AG04450 (cell line): Measurements from ENCODE around the gene FRMD4A. TPM values are rescaled to one million over a fixed set of nuclear protein-coding genes. Genes with fewer than 3 reads are reported as not detected.

ENCODE experiments used
- CTCF ChIA-PET: fragments of 300-600, 350-600 bp; formaldehyde crosslinking; extraction: SDS; loops from one replicate; lab custom pipeline; 2022; ENCODE audit warnings: antibody characterized with exemption, inconsistent platforms; lab: Charles Lee
- POLR2A ChIA-PET: fragments of 350-600 bp; formaldehyde crosslinking; extraction: SDS; loops from one replicate; lab custom pipeline; 2021; ENCODE audit warnings: antibody characterized with exemption, inconsistent platforms; lab: Yijun Ruan, JAX
- DNase-seq: peaks from one replicate; pipeline ENCODE4 v3.0.0-alpha.2; 2011; ENCODE audit warnings: low read depth, low spot score
- H3K27ac ChIP-seq: one replicate; pipeline ENCODE4 v1.5.1; 2012; ENCODE audit warnings: low read depth, low read length, control low read depth
- H3K27me3 ChIP-seq: one replicate; pipeline ENCODE4 v1.6.0; 2012; ENCODE audit warnings: low read length; ENCODE audit not compliant: control insufficient read depth, insufficient read depth
- H3K4me3 ChIP-seq: 2 replicates; pipeline ENCODE4 v1.5.1; 2011; ENCODE audit warnings: mild to moderate bottlenecking, low read depth, low read length, control low read depth
- H3K9me3 ChIP-seq: 2 replicates; pipeline ENCODE4 v1.5.1; 2012; ENCODE audit warnings: low read length; ENCODE audit not compliant: control insufficient read depth, insufficient read depth
- CTCF ChIP-seq: IDR thresholded peaks from 2 replicates; pipeline ENCODE4 v1.5.1; 2011; ENCODE audit warnings: low read depth, low read length, control low read depth, inconsistent platforms
- polyA plus RNA-seq: library from polyadenylated mRNA; depleted of rRNA; stranded (reverse); fragments of >200 nt; gene quantifications from 2 replicates; pipeline ENCODE4 v1.2.3, GENCODE V29; 2011

FRMD4A gene
- polyA plus RNA-seq, 1 experiment: 45.7 TPM

DNA sequence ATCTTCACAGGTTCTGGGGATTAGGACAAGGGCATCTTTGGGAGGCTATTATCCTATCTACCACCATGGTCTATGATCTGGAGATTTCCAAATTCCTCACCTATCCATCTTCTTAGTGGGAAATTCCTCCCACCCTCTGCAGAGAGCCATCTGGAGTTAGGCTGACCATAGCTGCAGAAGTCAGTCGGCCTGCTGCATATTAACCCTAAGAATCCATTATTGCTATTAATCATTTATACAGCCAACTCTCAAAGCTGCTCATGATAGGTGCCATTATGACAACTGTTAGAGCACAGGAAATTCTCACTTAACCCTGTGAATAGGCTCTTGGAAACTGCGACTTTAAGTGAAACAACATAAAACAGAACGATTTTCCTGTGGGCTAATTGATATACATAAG lies 60.4 kb downstream of the FRMD4A start:
- H3K4me3 ChIP-seq: no peak overlapping the region
- no peak for DNase-seq
- H3K9me3 ChIP-seq: no peaks in the 10 kb centered on the region
- ChIA-PET POLR2A (no interaction called here), CTCF (interaction anchor here (1.4 kb wide), 1 partner anchor 73 kb away, joined by 4 read pairs; no protein-coding TSS in a partner anchor)
- TF ChIP-seq CTCF: no peak
- no peak overlapping the region for H3K27ac ChIP-seq
- H3K27me3 ChIP-seq: peaks cover 15% of the 10 kb centered on the region

DNA sequence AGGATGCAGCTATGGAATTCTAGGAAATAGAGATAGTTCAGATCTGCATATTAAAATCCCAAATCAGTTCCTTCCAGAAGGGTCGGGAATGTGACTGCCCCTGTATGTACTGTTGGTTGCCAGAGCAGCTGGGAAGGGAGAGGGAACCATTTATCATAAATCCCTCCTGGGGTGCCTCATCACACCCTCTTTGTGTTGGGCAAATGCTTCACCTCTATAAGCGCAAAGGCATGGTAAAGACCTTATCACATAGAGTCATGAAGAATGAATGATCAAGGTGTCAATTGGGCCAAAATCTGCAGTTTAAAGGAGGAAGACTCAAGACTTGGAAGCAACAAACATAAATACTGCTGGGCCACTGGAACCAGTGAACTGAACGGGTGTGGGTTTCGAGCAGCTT lies 65.0 kb downstream of the FRMD4A start:
- Histone ChIP-seq H3K27ac (no peak overlapping the region), H3K4me3 (no peak overlapping the region), H3K9me3 (no peaks in the 10 kb centered on the region), H3K27me3 (peaks cover 27% of the 10 kb centered on the region)
- ChIA-PET POLR2A (no interaction called here), CTCF (interaction anchor here (0.6 to 0.8 kb wide), 2 partner anchors 12 to 52 kb away, joined by 3 to 6 read pairs; no protein-coding TSS in a partner anchor)
- no peak for DNase-seq
- no peak for TF ChIP-seq CTCF

GRCh38 chr10:14262836-14263425 lies 67.8 kb downstream of the FRMD4A start:
- no peak for TF ChIP-seq CTCF
- peaks cover 23% of the 10 kb centered on the region for H3K27me3 ChIP-seq
- ChIA-PET POLR2A (no interaction called here), CTCF (interaction anchor here (1.6 kb wide), 1 partner anchor 67 kb away, joined by 3 read pairs; no protein-coding TSS in a partner anchor)
- no peak overlapping the region for H3K4me3 ChIP-seq
- no peaks in the 10 kb centered on the region for H3K9me3 ChIP-seq
- DNase-seq: no peak
- H3K27ac ChIP-seq: no peak overlapping the region

DNA sequence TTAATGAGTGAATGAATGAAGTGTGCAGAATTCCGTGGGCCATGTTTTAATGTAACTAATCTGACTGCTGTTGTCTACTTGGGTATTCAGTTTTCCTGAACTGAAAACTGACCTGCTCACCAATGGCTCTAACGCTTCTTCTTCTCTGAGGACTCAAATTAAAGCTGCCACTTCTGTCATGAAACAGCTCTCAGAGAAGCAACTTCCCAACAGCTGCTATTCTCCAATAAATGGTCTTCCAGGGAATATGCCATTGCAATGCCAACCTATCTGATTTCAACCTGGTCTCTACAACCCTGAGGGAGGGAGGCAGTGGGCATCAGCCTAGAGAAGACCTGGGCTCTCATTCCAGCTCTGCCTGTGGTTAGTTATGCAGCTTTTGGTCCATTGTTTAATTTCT lies 69.4 kb downstream of the FRMD4A start:
- CTCF ChIA-PET: no interaction called here
- H3K27me3 ChIP-seq: peaks cover 27% of the 10 kb centered on the region
- TF ChIP-seq CTCF: no peak

DNA sequence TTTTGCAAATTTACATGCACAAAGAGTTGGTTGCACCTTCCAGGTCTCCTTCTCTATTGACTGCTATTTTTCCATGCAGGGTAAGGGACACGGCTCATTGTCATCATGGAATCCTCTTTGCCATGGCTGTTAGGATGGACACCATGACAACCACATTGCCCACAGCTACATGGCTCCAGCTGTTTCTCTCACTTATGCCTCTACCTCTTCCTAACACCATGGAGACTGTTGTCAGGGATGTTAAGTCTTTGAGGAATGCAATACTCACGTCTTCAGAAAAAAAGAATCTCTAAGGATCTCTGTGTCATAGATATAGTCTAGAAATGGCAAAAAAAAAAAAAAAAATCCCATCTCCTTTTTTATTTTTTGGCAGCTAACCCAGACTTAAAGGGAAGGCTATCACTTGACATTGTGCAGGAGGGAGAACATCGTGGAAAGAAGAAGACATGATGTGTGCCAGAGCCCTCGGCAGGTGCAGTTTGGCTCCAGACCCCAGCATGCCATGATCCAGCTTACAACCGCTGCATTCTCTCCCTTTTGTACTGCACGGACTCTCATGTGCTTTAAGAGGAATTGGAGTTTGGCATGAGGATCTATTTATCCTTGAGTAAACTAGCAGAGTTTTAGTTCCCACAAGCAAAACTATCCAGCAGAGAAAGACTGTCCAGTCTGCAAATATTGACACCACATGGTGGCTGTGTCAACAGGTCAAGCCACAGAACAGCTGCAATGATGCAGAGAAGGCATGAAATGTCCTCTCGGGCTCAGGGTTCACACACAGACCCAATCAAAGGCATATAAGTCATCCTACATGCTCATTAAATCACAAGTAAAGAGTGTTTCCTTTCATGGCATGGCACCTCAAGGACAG lies 70.8 kb downstream of the FRMD4A start:
- POLR2A ChIA-PET: interaction anchor here (0.7 kb wide), 1 partner anchor 149 kb away, joined by 5 read pairs; no protein-coding TSS in a partner anchor

More for the DNA sequence above, 69.4 kb downstream of the FRMD4A start:
- H3K27ac ChIP-seq: no peak overlapping the region
- no peaks in the 10 kb centered on the region for H3K9me3 ChIP-seq
- H3K4me3 ChIP-seq: no peak overlapping the region
- no peak for DNase-seq
- POLR2A ChIA-PET: no interaction called here

More for the DNA sequence above, 70.8 kb downstream of the FRMD4A start:
- no peaks in the 10 kb centered on the region for H3K9me3 ChIP-seq
- no peak overlapping the region for H3K27ac ChIP-seq
- DNase-seq: no peak
- TF ChIP-seq CTCF: no peak
- CTCF ChIA-PET: no interaction called here
- H3K27me3 ChIP-seq: peaks cover 27% of the 10 kb centered on the region
- no peak overlapping the region for H3K4me3 ChIP-seq
